ENCODE results near the gene MRPL27.

MRPL27 gene

GRCh38 chr17:50359998-50360461 lies 13.0 kb downstream of the MRPL27 start:
- no peak for DNase-seq (ENCODE audit: low read depth)

GRCh38 chr17:50359005-50359699 lies 13.8 kb downstream of the MRPL27 start:
- DNase-seq (ENCODE audit: low read depth) = no peak

GRCh38 chr17:50358177-50358576 lies 14.8 kb downstream of the MRPL27 start:
- DNase-seq (ENCODE audit: low read depth) = no peak

GRCh38 chr17:50356892-50357510 lies 16.0 kb downstream of the MRPL27 start:
- DNase-seq (ENCODE audit: low read depth) = no peak

GRCh38 chr17:50356418-50356817 lies 16.6 kb downstream of the MRPL27 start:
- DNase-seq (ENCODE audit: low read depth) = no peak

- DNase-seq (ENCODE audit: low read depth) = no peak
Measured at GRCh38 chr17:50355701-50356341, 17.2 kb downstream of the MRPL27 start.

GRCh38 chr17:50355336-50355700 lies 17.7 kb downstream of the MRPL27 start:
- DNase-seq (ENCODE audit: low read depth) = no peak

GRCh38 chr17:50354776-50355175 lies 18.2 kb downstream of the MRPL27 start:
- DNase-seq (ENCODE audit: low read depth) = no peak

- DNase-seq (ENCODE audit: low read depth) = no peak
Measured at GRCh38 chr17:50354198-50354597, 18.8 kb downstream of the MRPL27 start.

GRCh38 chr17:50353600-50354195 lies 19.3 kb downstream of the MRPL27 start:
- no peak for DNase-seq (ENCODE audit: low read depth)

- no peak for DNase-seq (ENCODE audit: low read depth)
Measured at GRCh38 chr17:50352693-50353599, 20.0 kb downstream of the MRPL27 start.

GRCh38 chr17:50352072-50352692 lies 20.8 kb downstream of the MRPL27 start:
- no peak for DNase-seq (ENCODE audit: low read depth)

- no peak for DNase-seq (ENCODE audit: low read depth)
Measured at GRCh38 chr17:50350733-50351132, 22.3 kb downstream of the MRPL27 start.

GRCh38 chr17:50349243-50349600 lies 23.8 kb downstream of the MRPL27 start:
- no peak for DNase-seq (ENCODE audit: low read depth)

GRCh38 chr17:50348522-50349242 lies 24.3 kb downstream of the MRPL27 start:
- no peak for DNase-seq (ENCODE audit: low read depth)

GRCh38 chr17:50347894-50348291 lies 25.1 kb downstream of the MRPL27 start:
- no peak for DNase-seq (ENCODE audit: low read depth)

GRCh38 chr17:50347117-50347893 lies 25.7 kb downstream of the MRPL27 start:
- no peak for DNase-seq (ENCODE audit: low read depth)

- DNase-seq (ENCODE audit: low read depth) = peak; percentile 33
Measured at GRCh38 chr17:50346313-50347116, 26.5 kb downstream of the MRPL27 start.

Data from activated T-cell treated with anti-CD3 and anti-CD28 coated beads for 1 hour (primary cell).